ENCODE data around the gene S100PBP. TPM values are rescaled to one million over a fixed set of nuclear protein-coding genes. Genes with fewer than 3 reads are reported as not detected.
"Not testable (repeated sequence)": the region's sequence is repeated elsewhere in the genome, so short reads cannot be mapped to it uniquely, and the experiment has no call there.

Gene S100PBP
- polyA plus RNA-seq, 3 donors: 6.6 to 17.4 (median 7.1) TPM

- Mint-ChIP-seq H3K27ac (peak overlapping the region in 1 of 7 donors; percentile 5), H3K27me3 (ENCODE audit: low read depth in 3 of 3) (no peaks in the 10 kb centered on the region), H3K4me1 (no peaks in the 10 kb centered on the region), H3K36me3 (peaks cover 42 to 85% of the 10 kb centered on the region in 2 donors), H3K4me3 (no peak overlapping the region), H3K9me3 (no peaks in the 10 kb centered on the region)
- no peak for DNase-seq
- intact Hi-C loops (cut with micrococcal nuclease): no loop called here
- H3K27me3 ChIP-seq (ENCODE audit: control insufficient read depth in 2 of 2, insufficient read depth in 2 of 2, low read length in 2 of 2): no peaks in the 10 kb centered on the region
- no peaks in the 10 kb centered on the region for H3K9me3 ChIP-seq (replicated peaks in 1 of 2; ENCODE audit: control insufficient read depth in 1 of 2, insufficient read depth in 1 of 2, low read length in 2 of 2)
- H3K4me2 ChIP-seq (replicated peaks; ENCODE audit: extremely low read depth, low read length, poor library complexity, severe bottlenecking): no peak overlapping the region
- WGBS (ENCODE audit: insufficient coverage): 100% methylated on average over 1 of the region's 1 CpG
- no peak overlapping the region for H3K9ac ChIP-seq (ENCODE audit: insufficient read depth, low read length, poor library complexity, severe bottlenecking)
- no peak overlapping the region for H3K27ac ChIP-seq (ENCODE audit: low read depth in 1 of 2, low read length in 2 of 2)
- no peaks in the 10 kb centered on the region for H3K79me2 ChIP-seq (ENCODE audit: insufficient read depth, low read length)
- no peak for TF ChIP-seq CTCF (IDR thresholded peaks at IDR 0.05)
- no peak overlapping the region for H2AFZ ChIP-seq (ENCODE audit: insufficient read depth, low read depth, low read length, poor library complexity, severe bottlenecking)
- H4K20me1 ChIP-seq (ENCODE audit: insufficient read depth, low read length): no peaks in the 10 kb centered on the region
- H3K4me3 ChIP-seq (replicated peaks in 1 of 3; ENCODE audit: low read depth in 2 of 3, low read length in 3 of 3): no peak overlapping the region
- no peaks in the 10 kb centered on the region for H3K4me1 ChIP-seq (ENCODE audit: control insufficient read depth in 1 of 2, insufficient read depth in 2 of 2, low read length in 2 of 2)
- H3K36me3 ChIP-seq (replicated peaks in 1 of 2; ENCODE audit: control insufficient read depth in 1 of 2, insufficient read depth in 2 of 2, low read length in 2 of 2): peaks cover 49 to 80% of the 10 kb centered on the region in 2 donors
Observed at GRCh38 chr1:32791881-32792280, 25.6 kb upstream of the S100PBP start.

- H3K79me2 ChIP-seq (ENCODE audit: insufficient read depth, low read length); H3K4me3 ChIP-seq (replicated peaks in 1 of 3; ENCODE audit: low read depth in 2 of 3, low read length in 3 of 3); intact Hi-C loops (cut with micrococcal nuclease); H3K27ac ChIP-seq (ENCODE audit: low read depth in 1 of 2, low read length in 2 of 2); H3K4me3 Mint-ChIP-seq; H4K20me1 ChIP-seq (ENCODE audit: insufficient read depth, low read length); H3K27me3 ChIP-seq (ENCODE audit: control insufficient read depth in 2 of 2, insufficient read depth in 2 of 2, low read length in 2 of 2); H3K9ac ChIP-seq (ENCODE audit: insufficient read depth, low read length, poor library complexity, severe bottlenecking); DNase-seq; H3K4me2 ChIP-seq (replicated peaks; ENCODE audit: extremely low read depth, low read length, poor library complexity, severe bottlenecking); H3K9me3 ChIP-seq (replicated peaks in 1 of 2; ENCODE audit: control insufficient read depth in 1 of 2, insufficient read depth in 1 of 2, low read length in 2 of 2); H2AFZ ChIP-seq (ENCODE audit: insufficient read depth, low read depth, low read length, poor library complexity, severe bottlenecking); H3K4me1 Mint-ChIP-seq; H3K9me3 Mint-ChIP-seq; H3K27me3 Mint-ChIP-seq (ENCODE audit: low read depth in 3 of 3); H3K4me1 ChIP-seq (ENCODE audit: control insufficient read depth in 1 of 2, insufficient read depth in 2 of 2, low read length in 2 of 2); H3K27ac Mint-ChIP-seq: not testable (repeated sequence)
- WGBS (ENCODE audit: insufficient coverage): 100% methylated on average over 2 of the region's 4 CpGs
- peaks cover 53 to 83% of the 10 kb centered on the region in 2 donors for H3K36me3 Mint-ChIP-seq
- H3K36me3 ChIP-seq (replicated peaks in 1 of 2; ENCODE audit: control insufficient read depth in 1 of 2, insufficient read depth in 2 of 2, low read length in 2 of 2): peaks cover 57 to 85% of the 10 kb centered on the region in 2 donors
Observed at GRCh38 chr1:32795763-32796162, 21.7 kb upstream of the S100PBP start.
